RCC 7860 (cell line): ENCODE data around the gene COX7B2.

ENCODE experiments used
- DNase-seq: peaks from one replicate; pipeline ENCODE4 v3.0.0-alpha.2; 2015; ENCODE audit warnings: low spot score
- FAIRE-seq: peaks from 2 replicates; lab custom pipeline; 2012; peaks lifted over from hg19 to GRCh38; lab: Jason Lieb, UNC

Gene COX7B2

DNA sequence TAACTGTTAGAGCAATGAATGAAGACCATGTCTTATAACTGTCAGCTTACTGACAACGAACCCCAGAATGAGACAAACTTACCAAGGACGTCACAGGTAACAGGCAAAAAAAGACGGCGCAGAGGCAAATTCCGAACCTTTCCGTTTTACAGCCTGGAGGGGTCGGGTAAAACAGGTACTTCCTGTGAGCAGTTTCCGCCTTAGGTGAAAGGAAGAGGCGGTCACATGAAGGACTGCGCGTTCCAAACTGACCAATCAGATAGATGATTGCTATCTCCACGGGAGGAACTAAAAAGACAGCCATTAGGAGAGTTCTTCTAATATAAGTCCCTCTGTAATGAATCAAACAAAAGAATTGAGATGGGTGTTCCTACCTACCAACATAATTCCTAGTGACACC lies at the start of gene COX7B2:
Gene COX7B2 (minus strand): TSS at position 168 of the 400 bp plus-strand sequence. CDS start 174,053 bp downstream, outside the sequence.
- FAIRE-seq (no peak), DNase-seq (no peak)

GRCh38 chr4:46956451-46956850 lies 47.4 kb upstream of the COX7B2 start:
- DNase-seq (no peak), FAIRE-seq (no peak)

DNA sequence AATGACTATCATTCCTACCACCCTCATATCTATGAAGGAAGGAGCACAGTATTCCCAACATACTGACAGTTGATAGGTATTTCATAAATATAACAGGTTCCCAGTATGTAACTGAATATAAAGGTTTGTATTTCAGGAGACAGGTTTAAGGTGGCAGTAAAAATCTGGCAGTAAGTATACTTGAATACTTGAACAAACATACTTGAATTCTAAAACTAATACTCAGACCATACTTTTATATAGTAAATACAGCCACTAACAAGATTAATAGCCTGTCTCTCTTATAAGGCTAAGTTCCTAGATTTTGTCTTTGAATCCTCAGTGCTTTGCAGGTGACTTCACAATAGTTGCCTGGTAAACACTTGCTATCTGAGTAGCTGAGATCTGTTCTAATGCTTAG lies 46.6 kb upstream of the COX7B2 start:
- DNase-seq (no peak), FAIRE-seq (no peak)

DNA sequence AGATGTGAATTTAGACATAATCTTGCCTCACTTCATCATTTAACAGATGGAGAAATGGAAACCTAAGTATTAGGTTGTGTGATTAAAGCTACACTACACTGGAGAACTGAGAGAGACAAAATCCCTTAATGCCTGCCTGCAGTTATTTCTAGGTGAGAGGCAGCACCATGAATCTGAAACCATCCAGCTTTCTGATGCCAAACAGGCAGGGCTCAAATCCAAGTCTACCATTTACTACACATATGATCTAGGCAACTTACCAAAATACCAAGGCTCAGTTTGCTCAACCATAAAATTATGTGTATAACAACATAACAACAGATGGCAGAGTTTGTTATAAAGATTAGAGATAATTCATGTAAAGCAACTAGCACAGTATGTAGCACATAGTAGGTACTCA lies 45.6 kb upstream of the COX7B2 start:
- FAIRE-seq (no peak), DNase-seq (no peak)

DNA sequence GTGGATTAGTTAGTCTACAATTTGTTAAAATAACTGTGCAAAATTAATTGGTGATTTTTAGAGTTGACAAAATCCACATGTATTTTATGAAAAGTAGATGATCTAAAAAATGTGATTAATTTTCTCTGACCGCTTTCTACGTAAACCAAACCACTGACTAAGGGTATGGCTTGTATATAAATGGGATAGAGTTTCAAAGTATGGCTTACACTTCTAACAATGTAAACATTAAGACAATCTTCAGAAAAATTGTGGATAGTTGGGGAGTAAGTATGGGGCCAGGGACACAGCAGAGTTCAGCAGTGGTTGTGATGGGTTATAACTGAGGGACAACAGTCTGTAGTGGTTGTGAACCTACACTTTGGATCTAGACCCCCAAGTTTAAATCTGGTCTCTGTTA lies 44.5 kb upstream of the COX7B2 start:
- FAIRE-seq, result no peak

DNA sequence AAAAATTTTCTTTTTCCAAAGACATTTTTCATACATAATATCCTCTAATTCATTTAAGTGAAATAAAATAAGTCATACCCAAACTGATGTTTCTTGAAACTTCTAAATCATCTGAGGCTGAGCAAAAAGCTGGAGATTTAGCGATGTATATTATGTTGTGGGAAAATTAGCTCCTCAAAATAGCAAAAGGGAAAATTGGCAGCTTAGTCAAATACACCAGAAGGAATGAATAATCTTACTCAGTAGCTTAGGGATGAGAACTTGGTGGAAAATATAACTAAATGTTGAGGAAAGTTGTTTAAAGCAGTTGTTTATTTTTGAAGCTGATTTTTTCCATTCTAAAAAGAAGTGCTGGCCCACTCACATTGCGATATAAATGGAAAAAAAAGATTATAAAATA lies 43.4 kb upstream of the COX7B2 start:
- FAIRE-seq, result no peak
- no peak for DNase-seq

More for the DNA sequence above, 44.5 kb upstream of the COX7B2 start:
- no peak for DNase-seq

DNA sequence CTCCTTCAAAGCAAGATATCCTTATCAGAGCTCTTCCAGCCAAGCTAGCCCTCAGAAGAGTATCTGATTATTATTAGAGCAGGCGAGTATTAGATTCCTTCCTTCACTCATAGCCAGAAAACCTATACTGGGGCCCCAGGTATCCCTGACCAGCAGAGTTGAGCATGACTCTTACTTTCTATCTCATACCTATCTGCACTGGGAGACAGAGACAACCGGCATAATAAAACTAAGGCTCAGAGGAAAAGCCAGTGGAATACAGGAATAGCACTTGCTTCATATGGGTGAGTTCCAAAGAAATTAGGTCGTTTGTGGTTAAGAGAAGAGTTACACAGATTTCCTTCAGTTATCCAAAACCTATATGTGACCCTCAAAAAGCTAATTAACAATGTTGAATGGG lies 41.8 kb upstream of the COX7B2 start:
- DNase-seq, result no peak
- no peak for FAIRE-seq

- FAIRE-seq, result no peak
- DNase-seq, result no peak
These were observed 40.8 kb upstream of the COX7B2 start for GRCh38 chr4:46949822-46950221.

GRCh38 chr4:46947541-46947940 lies 38.5 kb upstream of the COX7B2 start:
- FAIRE-seq (no peak), DNase-seq (no peak)

DNA sequence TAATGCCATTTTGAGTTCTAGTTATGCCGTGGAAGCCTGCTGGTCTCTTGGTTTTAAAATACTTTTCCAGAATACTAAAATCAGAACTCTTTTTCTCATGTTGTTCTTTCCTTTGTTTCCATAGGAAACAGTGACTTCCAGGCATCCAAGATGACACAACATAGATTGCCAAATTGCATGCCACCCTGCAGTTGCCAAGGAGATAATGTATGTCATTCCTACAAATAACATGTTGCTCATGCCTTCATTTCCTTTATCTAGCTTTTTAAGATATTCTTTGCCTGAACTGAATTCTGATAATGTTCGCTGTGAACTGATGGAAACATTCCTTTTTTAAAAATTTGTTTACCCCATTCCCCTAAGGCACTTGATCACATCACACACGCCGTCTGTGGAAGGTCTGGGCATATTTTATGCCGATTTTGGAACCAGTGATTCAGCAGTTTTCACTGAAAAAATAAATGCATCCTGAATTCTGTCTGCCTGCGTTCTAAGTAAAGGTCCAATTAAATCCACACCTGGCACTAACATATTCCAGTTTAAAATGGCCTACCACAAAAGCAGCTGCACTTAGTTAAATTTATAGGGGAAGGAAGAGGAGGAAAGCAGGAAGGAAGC lies 38.0 kb upstream of the COX7B2 start:
- DNase-seq (no peak), FAIRE-seq (no peak)

- DNase-seq, result no peak
- FAIRE-seq, result no peak
These were observed 36.0 kb upstream of the COX7B2 start for GRCh38 chr4:46945062-46945461.

DNA sequence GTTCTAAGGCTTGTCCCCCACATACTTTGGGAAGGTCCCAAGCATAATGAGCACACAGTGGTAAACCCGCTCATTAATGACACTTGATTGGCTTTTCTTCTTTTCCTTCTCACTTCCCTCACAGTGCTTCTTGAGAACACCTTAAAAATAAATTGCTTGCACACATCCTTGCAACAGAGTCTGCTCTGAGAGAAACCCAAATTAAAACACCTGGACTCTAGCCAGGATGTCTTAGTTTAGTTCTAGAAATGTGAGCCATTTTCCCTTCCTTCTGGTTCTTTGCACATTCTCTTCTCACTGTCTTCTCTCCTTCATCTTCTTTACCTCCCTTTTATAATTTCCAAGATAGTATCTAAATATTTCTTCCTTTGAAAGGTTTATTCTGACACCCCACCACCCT lies 35.3 kb upstream of the COX7B2 start:
- no peak for FAIRE-seq
- no peak for DNase-seq

DNA sequence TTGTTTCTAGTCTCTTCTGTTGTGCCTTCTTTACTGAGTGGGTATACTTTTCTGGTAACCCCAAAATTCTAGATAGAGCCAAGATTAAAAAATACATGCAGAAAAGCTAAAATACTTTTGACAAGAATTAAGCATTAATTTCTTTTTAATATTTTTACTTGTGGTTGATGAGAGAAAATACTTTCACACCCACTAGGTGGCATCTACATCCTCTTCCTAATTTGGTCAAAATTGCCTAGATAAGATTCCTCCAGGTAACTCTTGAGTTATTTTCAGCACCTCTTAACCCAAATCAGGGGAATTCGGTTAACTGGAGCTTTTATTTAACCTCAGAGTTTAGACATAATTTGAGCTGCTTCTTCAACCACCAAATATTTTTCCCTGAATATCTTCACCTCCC lies 28.4 kb upstream of the COX7B2 start:
- no peak for DNase-seq

GRCh38 chr4:46934726-46935125 lies 25.7 kb upstream of the COX7B2 start:
- DNase-seq (no peak), FAIRE-seq (no peak)

More for the DNA sequence above, 28.4 kb upstream of the COX7B2 start:
- no peak for FAIRE-seq

DNA sequence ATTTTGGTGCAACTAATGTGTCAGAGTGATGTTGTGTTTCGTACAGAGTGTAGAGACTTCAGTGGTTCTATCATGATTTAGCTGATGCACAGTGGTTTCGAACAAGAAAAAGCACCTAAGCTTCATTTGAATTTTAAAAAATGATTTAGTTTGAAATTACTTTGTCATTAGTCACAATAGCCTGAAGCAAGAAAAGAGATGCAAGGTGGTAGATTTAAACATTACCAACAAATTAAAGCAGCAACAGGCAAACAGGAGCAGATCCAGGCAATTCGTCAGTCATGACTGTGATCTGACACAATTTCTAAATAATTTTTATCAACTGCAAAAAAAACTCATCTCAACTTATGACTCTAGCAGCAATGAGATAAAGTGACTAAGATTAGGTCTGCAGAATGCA lies 24.6 kb upstream of the COX7B2 start:
- no peak for DNase-seq
- no peak for FAIRE-seq

DNA sequence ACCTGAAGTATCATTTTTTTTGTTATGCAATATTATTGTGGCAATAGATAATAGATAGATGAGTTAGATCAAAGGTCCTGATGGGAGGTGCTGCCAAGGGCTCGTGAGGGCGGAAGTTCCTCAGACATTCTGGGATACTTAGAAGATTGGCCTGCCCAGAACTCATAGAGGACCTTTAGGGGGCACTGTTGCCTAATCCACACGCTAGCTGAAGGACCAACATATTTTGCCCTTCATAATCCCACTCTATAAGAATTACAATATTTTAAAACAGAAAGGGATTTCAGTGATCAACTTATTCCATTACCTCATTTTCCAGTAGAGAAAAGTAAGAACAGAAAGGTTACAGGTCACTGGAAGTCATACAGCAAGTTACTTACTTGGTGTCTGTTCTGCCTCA lies 22.9 kb upstream of the COX7B2 start:
- FAIRE-seq (no peak), DNase-seq (no peak)

DNA sequence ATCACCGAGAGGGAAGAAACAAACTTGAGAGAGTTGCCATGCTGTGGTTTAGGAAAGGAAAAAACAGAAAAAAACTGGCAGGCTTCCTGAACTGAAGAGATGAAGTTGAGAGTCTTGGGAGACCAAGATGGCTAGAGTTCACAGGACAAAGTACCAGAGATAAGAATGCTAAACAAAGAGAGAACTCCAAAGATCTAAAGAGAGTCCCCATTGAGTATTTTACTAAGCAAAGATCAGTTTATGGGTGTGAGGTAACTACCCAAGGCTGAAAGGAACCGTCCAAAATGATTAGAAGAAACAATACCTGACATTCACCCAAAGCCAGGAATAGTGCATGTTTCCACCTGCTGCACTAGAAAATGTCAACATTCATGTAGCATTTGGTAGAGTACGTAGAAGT lies 21.8 kb upstream of the COX7B2 start:
- DNase-seq, result no peak
- FAIRE-seq, result no peak

GRCh38 chr4:46927201-46927600 lies 18.2 kb upstream of the COX7B2 start:
- no peak for DNase-seq
- no peak for FAIRE-seq

DNA sequence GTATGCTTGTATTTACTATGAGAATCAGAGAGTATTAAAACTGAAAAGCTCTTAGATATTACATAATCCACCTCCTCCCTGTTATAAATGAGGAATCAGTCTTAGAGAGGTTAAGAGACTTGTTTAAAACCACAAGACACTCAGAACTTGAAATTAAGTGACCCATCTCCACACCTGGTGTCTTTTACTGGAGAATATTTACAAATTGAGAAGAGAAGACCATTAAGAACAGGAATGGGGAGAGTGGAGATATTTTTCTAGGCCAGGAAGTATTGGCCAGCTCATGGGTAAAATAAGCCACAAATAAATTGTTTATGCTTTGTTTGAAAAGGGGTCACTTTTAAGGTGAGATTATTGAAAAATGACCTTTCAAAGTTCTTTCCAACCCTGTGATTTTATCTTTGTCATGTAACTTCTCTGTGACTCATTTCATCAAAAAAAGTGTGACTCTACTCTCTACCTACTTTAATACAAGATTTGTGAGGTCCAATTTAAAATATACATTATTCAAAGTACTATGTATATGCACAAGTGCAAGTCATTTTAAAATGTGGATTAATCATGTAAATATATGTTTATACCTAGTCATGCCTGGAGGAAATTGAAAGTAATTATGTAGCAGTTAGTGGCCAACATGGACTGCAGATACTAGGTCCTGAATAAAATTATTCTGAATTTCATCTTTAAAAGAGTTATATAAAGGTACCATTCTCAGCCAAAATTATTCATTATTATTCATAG lies 15.9 kb upstream of the COX7B2 start:
- no peak for FAIRE-seq
- DNase-seq, result no peak

DNA sequence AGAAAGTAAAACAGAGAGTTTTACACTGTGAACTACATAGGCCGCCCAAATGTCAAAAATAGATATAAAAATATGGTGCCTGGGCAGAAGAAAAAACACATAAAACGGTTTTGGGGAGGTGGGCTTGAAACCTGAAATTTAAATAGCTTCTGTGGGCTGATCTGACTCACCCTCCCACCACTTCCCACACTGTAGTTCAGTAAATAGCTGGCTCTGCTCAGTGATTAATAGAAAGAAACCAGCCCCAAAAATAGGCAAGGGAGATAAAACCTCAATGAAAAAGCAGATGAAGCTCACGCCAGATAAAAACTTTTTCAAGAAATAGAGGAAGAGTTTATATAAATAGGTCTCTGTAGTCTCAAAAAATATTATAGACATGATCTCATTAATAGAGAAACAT lies 13.2 kb upstream of the COX7B2 start:
- FAIRE-seq, result no peak

GRCh38 chr4:46908148-46908547 lies 897 bp downstream of the COX7B2 start:
- FAIRE-seq, result no peak
- no peak for DNase-seq

More for the DNA sequence above, 13.2 kb upstream of the COX7B2 start:
- no peak for DNase-seq

GRCh38 chr4:46900082-46900481 lies 9.0 kb downstream of the COX7B2 start:
- DNase-seq (no peak), FAIRE-seq (no peak)

DNA sequence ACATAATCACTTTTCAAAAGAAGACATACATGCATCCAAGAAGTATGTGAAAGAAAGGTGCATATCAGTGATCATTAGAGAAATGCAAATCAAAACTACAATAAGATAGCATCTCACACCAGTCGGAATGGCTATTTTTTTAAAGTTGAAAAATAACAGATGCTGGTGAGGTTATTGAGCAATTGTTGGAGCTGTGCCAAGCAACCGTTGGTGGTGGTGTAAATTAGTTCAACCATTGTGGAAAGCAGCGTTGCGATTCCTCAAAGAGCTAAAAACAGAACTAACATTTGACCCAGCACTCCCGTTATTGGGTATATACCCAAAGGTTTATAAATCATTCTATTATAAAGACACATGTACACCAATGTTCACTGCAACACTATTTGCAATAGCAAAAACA lies 14.2 kb downstream of the COX7B2 start:
- DNase-seq (no peak), FAIRE-seq (no peak)
